ENCODE measurements around the gene PVALEF. TPM values are rescaled to one million over a fixed set of nuclear protein-coding genes. Genes with fewer than 3 reads are reported as not detected.

PVALEF gene
- total RNA-seq, 2 donors from 2014 or later = not detected

GRCh38 chr17:81217491-81217890, 52.2 kb downstream of the PVALEF start:
- Histone ChIP-seq H3K9me3 (no peaks in the 10 kb centered on the region), H3K4me1 (peaks cover 9% of the 10 kb centered on the region), H3K27ac (no peak overlapping the region), H3K27me3 (no peaks in the 10 kb centered on the region), H3K4me3 (no peak overlapping the region), H3K36me3 (no peaks in the 10 kb centered on the region), H3K9ac (ENCODE audit: low read depth in 2 of 2, low read length in 2 of 2) (no peak overlapping the region)
- DNase-seq = no peak
- no peak for TF ChIP-seq CTCF (IDR thresholded peaks at IDR 0.05)
- intact Hi-C loops (cut with DNase I) = no loop called here

DNA sequence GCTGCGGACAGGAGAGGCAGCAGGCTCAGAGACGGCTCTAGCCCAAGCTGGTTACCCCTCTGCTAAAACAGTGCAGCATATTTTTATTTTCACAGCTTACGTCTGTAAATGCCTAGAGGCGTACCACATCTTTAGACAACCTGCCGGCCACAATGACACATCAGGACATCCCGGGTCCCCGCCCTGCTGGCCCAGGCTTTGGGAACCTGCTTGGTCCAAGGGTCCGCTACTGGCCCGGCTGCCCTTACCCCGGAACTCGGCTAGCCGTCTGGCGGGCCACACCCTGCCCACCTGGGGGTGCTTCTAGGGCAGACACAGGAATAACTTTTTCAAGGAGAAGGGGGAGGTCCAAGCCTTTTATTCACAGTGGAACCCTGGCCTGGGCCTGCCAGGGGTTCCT, 53.2 kb downstream of the PVALEF start:
- no peak for DNase-seq
- Histone ChIP-seq H3K4me1 (peaks cover 10% of the 10 kb centered on the region), H3K27me3 (no peaks in the 10 kb centered on the region), H3K9ac (ENCODE audit: low read depth in 2 of 2, low read length in 2 of 2) (no peak overlapping the region), H3K27ac (no peak overlapping the region), H3K9me3 (no peaks in the 10 kb centered on the region), H3K36me3 (no peaks in the 10 kb centered on the region), H3K4me3 (no peak overlapping the region)
- no peak for TF ChIP-seq CTCF (IDR thresholded peaks at IDR 0.05)
- intact Hi-C loops (cut with DNase I) = no loop called here

DNA sequence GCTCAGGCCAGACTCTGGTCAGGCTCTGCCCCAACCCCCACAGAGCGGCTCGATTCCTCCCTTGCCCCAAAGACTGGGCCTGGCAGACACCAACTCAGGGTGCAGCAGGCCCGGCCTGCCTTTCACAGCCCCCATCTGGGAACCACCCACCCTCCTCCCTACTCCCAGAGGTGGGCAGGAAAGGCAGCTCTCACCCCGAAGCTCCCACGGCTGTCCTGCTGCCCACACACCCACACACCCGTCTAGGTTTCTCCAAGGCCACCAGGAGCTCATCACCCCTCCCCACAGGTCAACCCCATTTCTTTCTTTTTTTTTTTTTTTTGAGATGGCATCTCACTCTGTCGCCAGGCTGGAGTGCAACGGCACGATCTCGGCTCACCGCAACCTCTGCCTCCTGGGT, 53.7 kb downstream of the PVALEF start:
- peaks cover 14% of the 10 kb centered on the region for H3K4me1 ChIP-seq
- no peaks in the 10 kb centered on the region for H3K36me3 ChIP-seq
- intact Hi-C loops (cut with DNase I) = no loop called here
- no peak overlapping the region for H3K9ac ChIP-seq (ENCODE audit: low read depth in 2 of 2, low read length in 2 of 2)
- no peaks in the 10 kb centered on the region for H3K9me3 ChIP-seq
- H3K27me3 ChIP-seq = no peaks in the 10 kb centered on the region
- H3K4me3 ChIP-seq = no peak overlapping the region
- no peak for TF ChIP-seq CTCF (IDR thresholded peaks at IDR 0.05)
- DNase-seq = no peak
- no peak overlapping the region for H3K27ac ChIP-seq

GRCh38 chr17:81219476-81220180, 54.3 kb downstream of the PVALEF start:
- Histone ChIP-seq H3K27me3 (no peaks in the 10 kb centered on the region), H3K36me3 (no peaks in the 10 kb centered on the region), H3K9me3 (no peaks in the 10 kb centered on the region), H3K4me3 (no peak overlapping the region), H3K9ac (ENCODE audit: low read depth in 2 of 2, low read length in 2 of 2) (peak overlapping the region in 1 of 2 donors; percentile 35), H3K4me1 (peaks cover 14% of the 10 kb centered on the region), H3K27ac (no peak overlapping the region)
- no peak for TF ChIP-seq CTCF (IDR thresholded peaks at IDR 0.05)
- DNase-seq = no peak
- intact Hi-C loops (cut with DNase I) = no loop called here

DNA sequence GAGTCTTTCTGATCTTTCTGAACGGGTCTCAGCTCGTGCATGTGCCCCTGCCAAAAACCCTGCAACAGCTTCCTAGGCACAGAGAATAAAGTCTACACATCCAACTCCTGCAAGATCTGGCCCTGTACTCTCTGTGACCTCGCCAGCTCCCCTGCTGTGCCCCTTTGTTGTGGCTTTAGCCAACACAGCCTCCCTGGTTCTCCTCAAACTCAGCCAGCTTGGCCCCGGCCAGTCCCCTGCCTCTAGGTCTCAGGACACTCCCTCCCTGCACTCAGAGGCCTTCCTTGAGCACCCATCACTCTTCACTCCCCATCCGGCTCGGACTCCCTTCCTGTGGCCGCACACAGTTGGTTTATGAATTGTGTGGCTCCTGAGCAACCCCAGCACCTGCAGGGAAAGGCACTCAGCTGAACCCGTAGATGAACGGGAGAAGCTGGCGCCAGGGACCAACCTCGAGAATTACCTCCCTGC, 56.1 kb downstream of the PVALEF start:
- DNase-seq = no peak
- Histone ChIP-seq H3K27ac (no peak overlapping the region), H3K9ac (ENCODE audit: low read depth in 2 of 2, low read length in 2 of 2) (no peak overlapping the region), H3K4me3 (no peak overlapping the region), H3K9me3 (no peaks in the 10 kb centered on the region), H3K36me3 (no peaks in the 10 kb centered on the region), H3K4me1 (peaks cover 14% of the 10 kb centered on the region), H3K27me3 (no peaks in the 10 kb centered on the region)
- intact Hi-C loops (cut with DNase I) = no loop called here
- no peak for TF ChIP-seq CTCF (IDR thresholded peaks at IDR 0.05)

All from colonic mucosa (tissue), 4 donors.